Activated T-cell treated with anti-CD3 and anti-CD28 coated beads, Interleukin-2, amount 50 U/mL, for 4 hours (primary cell): ENCODE data around the gene CLPTM1L. TPM values are rescaled to one million over a fixed set of nuclear protein-coding genes. Genes with fewer than 3 reads are reported as not detected.
A peak's percentile ranks its signal among the peaks of the same experiment; 100 is the strongest.

Source experiments
- ATAC-seq, 2 donors: fragments of 200-7000 bp; cut with Tn5 transposase; one replicate each; pipeline ENCODE4 v1.10.0; 2021
- DNase-seq: peaks from one replicate; pipeline ENCODE4 v3.0.0-alpha.2; 2020
- H3K27me3 Mint-ChIP-seq: one replicate; pipeline ENCODE4 v1.8.0; 2021; ENCODE audit warnings: low read depth, mixed read lengths
- H3K36me3 Mint-ChIP-seq: one replicate; pipeline ENCODE4 v1.8.0; 2022; ENCODE audit warnings: mixed read lengths; ENCODE audit not compliant: insufficient read depth
- H3K4me1 Mint-ChIP-seq: one replicate; pipeline ENCODE4 v1.8.0; 2021; ENCODE audit warnings: low read depth, mixed read lengths
- H3K4me3 Mint-ChIP-seq: one replicate; pipeline ENCODE4 v1.8.0; 2021; ENCODE audit warnings: mild to moderate bottlenecking, moderate library complexity, mixed read lengths
- H3K9me3 Mint-ChIP-seq: one replicate; pipeline ENCODE4 v1.8.0; 2021; ENCODE audit warnings: mixed read lengths
- total RNA-seq, 3 donors: library from RNA; stranded (reverse); gene quantifications; one replicate each; pipeline ENCODE4 v1.2.1, GENCODE V29; 2021

Gene CLPTM1L
- total RNA-seq, 3 donors from 2014 or later, result 143 to 150 (median 145) TPM

DNA sequence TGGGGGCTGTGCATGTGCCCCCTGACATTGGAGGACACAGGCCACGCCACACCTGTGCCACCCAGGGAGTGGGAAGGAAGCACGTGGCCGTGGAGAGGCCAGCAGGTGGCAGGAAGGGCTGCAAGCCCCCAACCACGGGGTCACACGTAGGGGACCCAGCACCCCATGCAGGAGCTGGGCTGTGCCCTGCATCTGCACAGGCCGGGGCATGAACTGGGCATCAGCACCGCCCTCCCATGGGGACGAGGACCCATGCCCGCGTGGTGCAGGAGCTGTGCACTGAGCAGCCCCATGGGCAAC is 13.8 kb upstream of the CLPTM1L start:
- Mint-ChIP-seq H3K27me3 (peaks cover 28% of the 10 kb centered on the region), H3K4me1 (no peaks in the 10 kb centered on the region), H3K4me3 (no peak overlapping the region), H3K36me3 (no peaks in the 10 kb centered on the region), H3K9me3 (no peaks in the 10 kb centered on the region)
- DNase-seq (no peak), ATAC-seq (no peak)

DNA sequence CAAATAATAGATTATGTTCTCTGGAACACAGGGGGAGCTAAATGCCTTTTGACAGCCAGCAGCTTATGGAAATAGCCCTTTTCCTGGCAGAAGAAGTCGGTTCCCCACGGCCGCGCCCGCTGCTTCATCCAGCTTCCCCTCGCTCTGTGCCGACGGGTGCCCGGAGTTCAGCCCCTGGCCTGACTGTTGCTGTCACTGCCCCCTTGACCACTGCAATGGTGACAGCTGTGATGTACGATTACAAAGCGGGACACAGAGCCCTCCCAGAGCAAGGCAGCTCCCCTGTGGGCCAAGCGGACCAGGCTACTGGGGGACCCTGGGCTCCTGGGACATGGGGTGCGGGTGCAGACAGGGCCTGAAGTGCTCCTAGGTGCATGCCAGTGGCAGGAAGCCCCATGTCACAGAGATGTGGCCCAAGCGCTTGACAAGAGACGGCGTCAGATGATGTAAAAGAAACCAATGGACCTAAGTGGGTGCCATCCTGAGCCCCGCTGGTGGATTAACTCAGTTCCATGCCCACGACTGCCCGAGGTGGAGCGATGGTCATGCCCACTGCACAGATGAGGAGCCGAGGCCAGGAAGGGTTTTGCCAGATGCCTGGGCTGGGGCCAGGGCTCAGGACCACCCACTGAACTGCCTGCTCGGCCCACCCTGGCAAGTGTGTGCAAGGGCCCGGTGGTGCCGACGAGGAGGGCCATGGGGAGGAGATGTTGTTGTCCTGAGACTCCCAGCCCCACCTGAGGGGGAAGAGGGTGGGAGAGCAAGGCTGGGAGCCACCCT is 13.2 kb upstream of the CLPTM1L start:
- Mint-ChIP-seq H3K4me3 (no peak overlapping the region), H3K4me1 (no peaks in the 10 kb centered on the region), H3K9me3 (no peaks in the 10 kb centered on the region), H3K27me3 (peaks cover 22% of the 10 kb centered on the region), H3K36me3 (no peaks in the 10 kb centered on the region)
- ATAC-seq (no peak), DNase-seq (no peak)

DNA sequence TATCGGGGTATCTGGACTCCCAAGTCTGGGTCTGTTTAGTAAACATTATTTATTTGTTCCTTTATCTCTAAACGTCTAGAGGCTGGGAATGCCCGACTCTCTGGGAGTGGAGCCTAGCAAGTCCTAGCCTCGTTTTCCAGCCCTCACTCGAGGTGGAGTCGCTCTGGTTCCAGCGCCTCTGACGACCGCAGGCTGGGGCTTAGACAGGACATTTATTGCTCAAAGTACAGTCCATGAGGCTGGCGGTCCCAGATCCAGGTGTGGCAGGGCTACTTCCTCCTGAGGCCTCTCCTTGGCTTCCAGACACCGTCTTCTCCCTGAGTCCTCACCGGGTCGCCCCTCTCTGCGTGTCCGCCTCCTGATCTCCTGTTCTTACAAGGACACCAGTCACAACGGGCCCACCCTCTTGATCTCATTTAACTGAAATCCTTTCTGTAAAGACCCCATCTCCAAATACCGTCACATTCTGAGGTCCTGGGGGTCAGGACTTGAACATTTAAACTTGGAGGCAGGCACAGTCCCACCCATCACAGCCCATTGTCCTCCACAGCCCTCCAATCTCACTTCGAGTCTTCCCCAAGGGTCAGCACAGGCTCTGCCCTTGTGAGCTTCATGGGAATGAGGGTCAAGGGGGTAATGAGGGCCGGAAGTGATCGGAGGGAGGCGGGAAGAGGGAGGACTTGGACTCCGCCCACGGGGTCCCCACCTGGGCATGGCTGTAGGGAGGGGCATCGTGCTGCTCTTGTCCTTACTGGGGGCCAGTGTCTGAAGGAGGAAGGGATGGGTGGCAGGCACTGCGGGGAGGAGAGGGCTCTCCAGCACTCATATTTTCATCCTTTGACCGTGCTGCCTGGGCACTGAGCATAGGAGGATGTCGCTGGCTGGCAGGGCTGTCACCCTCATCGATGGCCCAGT is 12.2 kb upstream of the CLPTM1L start:
- Mint-ChIP-seq H3K36me3 (no peaks in the 10 kb centered on the region), H3K9me3 (no peaks in the 10 kb centered on the region), H3K4me3 (no peak overlapping the region), H3K4me1 (no peaks in the 10 kb centered on the region), H3K27me3 (peaks cover 18% of the 10 kb centered on the region)
- ATAC-seq (no peak), DNase-seq (no peak)

- DNase-seq (no peak), ATAC-seq (no peak)
- Mint-ChIP-seq H3K36me3 (no peaks in the 10 kb centered on the region), H3K27me3 (peaks cover 6% of the 10 kb centered on the region), H3K4me3 (no peak overlapping the region), H3K4me1 (no peaks in the 10 kb centered on the region), H3K9me3 (no peaks in the 10 kb centered on the region)
Measured at GRCh38 chr5:1354576-1354975, 9.7 kb upstream of the CLPTM1L start.

GRCh38 chr5:1352231-1353219 is 7.6 kb upstream of the CLPTM1L start:
- H3K4me3 Mint-ChIP-seq, result no peak overlapping the region
- H3K36me3 Mint-ChIP-seq, result no peaks in the 10 kb centered on the region
- H3K4me1 Mint-ChIP-seq, result no peaks in the 10 kb centered on the region
- no peaks in the 10 kb centered on the region for H3K27me3 Mint-ChIP-seq
- no peak for ATAC-seq
- H3K9me3 Mint-ChIP-seq, result no peaks in the 10 kb centered on the region
- DNase-seq, result no peak

- no peak overlapping the region for H3K4me3 Mint-ChIP-seq
- no peak for ATAC-seq
- H3K4me1 Mint-ChIP-seq, result peaks cover 2% of the 10 kb centered on the region
- DNase-seq, result no peak
- no peaks in the 10 kb centered on the region for H3K27me3 Mint-ChIP-seq
- no peaks in the 10 kb centered on the region for H3K9me3 Mint-ChIP-seq
- no peaks in the 10 kb centered on the region for H3K36me3 Mint-ChIP-seq
Measured at GRCh38 chr5:1351156-1351555, 6.3 kb upstream of the CLPTM1L start.

DNA sequence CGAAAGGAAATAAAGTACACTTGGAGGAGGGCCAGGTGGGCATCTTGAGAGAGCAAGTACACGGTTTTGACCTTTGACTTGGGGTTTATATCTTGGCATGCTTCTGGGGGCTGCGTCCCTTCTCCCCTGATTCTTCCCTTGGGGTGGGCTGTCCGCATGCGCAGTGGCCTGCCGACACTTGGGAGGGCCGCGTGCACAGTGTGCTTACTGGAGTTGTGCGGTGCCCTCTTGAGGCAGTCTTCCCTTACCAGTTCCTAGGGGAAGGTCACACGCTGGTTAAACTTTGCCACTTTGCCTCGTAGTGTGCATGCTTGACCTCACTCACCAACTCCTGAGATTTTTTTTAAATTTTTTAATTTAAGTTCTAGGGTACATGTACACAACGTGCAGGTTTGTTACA is 4.3 kb upstream of the CLPTM1L start:
- Mint-ChIP-seq H3K9me3 (no peaks in the 10 kb centered on the region), H3K4me1 (peaks cover 7% of the 10 kb centered on the region), H3K4me3 (no peak overlapping the region), H3K27me3 (no peaks in the 10 kb centered on the region), H3K36me3 (no peaks in the 10 kb centered on the region)
- no peak for ATAC-seq
- DNase-seq, result no peak

GRCh38 chr5:1348986-1349245 is 4.0 kb upstream of the CLPTM1L start:
- H3K27me3 Mint-ChIP-seq, result no peaks in the 10 kb centered on the region
- H3K4me3 Mint-ChIP-seq, result no peak overlapping the region
- peaks cover 3% of the 10 kb centered on the region for H3K36me3 Mint-ChIP-seq
- ATAC-seq (no peak), DNase-seq (no peak)
- H3K4me1 Mint-ChIP-seq, result peaks cover 10% of the 10 kb centered on the region
- H3K9me3 Mint-ChIP-seq, result no peaks in the 10 kb centered on the region

DNA sequence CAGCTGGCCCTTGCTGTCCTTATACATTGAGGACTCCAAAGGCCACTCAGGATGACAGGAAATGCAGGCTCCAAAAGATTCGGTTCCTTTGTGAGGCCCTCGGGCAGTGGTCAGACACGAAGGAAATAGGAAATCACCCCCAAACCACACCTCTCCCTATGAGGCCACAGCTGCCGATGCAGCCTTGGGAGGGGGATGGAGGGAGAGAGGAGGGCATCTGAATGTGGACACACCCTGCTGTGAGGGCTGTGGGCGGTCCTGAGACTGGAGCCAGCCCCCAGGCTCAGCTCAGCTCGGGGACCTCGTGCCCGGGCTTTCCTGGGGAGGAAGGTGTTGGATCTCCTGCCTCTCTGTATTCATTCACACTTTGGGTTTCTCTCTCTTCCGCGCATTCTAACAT is 2.7 kb upstream of the CLPTM1L start:
- ATAC-seq, result no peak
- H3K27me3 Mint-ChIP-seq, result no peaks in the 10 kb centered on the region

DNA sequence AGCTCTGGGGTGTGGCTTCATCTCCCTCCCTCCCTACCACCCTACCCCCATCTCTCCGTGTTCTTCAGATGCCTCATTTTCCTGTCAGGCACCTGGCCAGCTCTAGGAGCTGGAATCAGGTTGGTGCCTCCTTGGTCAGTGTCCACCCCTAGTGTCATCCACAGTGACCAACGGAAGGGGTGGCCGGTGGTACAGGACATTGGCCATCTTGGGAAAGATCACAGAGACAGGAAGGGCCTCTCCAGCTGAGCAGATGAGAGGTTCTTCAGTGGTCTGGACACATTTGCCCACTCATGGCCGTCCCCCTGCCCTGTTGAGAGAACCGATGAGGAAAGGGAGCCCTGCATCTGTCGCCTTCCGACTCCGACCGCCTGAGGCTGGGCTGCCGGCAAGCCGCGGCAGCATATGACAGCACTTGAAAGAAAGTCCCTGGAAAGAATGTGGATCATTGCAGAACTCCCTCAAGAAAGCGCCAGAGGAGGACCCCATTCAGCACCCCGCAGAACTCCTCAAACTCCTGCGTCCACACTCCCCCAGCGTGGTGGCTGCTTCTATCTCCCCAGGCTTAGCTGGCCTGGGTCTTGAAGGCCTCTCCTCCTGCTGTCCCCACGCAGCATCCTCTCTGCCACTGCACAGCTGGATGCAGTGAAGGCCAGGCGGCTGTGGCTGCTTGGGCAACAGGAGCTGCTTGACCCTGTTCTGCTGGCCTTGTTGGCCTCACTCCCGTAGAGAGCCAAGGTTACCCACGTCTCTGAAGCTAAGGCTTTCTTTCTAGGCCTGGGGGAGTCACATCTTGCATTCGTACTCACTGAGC is 1.9 kb upstream of the CLPTM1L start:
- no peaks in the 10 kb centered on the region for H3K27me3 Mint-ChIP-seq
- peaks cover 12% of the 10 kb centered on the region for H3K36me3 Mint-ChIP-seq
- no peak for DNase-seq
- H3K4me1 Mint-ChIP-seq, result peaks cover 21% of the 10 kb centered on the region
- H3K4me3 Mint-ChIP-seq, result peak overlapping the region; percentile 79
- no peak for ATAC-seq
- no peaks in the 10 kb centered on the region for H3K9me3 Mint-ChIP-seq

More for the DNA sequence above, 2.7 kb upstream of the CLPTM1L start:
- H3K4me1 Mint-ChIP-seq, result peaks cover 19% of the 10 kb centered on the region
- H3K4me3 Mint-ChIP-seq, result no peak overlapping the region
- no peaks in the 10 kb centered on the region for H3K9me3 Mint-ChIP-seq
- peaks cover 9% of the 10 kb centered on the region for H3K36me3 Mint-ChIP-seq
- DNase-seq, result no peak

DNA sequence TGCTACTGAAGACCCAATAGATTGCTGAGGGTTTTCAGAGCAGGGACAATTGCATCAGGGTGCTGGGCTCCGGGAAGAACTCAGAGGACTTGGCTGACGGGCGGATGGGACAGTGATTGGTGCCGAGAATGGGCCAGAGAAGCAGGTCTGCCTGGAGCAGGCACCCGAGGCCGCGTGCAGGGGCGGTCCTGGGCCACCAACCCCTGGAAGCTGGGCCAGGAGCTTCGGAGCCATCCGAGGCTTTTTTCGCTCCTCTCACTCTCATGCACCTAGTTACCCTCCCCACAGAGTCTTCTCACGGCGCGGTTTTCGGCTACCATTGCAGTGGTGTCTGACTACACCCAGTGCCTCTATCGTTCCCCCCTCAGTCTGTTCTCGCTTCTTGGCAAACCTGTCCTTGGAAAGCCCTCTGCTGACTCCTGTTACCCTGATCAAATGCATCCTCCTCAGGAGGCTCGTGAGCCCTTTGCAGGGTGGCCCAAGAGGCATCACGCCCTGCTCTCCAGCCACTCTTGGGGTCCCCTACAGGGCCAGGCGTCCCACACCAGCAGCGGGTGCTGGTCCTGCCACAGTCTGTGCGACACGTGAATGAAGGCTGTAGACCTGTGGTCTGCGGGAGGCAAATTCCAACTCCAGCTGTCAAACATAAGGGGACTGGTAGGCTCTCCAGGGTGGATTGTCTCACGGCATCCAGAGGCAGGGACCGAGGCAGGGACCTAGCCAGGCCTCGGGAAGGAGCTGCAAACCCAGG is 1.2 kb upstream of the CLPTM1L start:
- Mint-ChIP-seq H3K27me3 (no peaks in the 10 kb centered on the region), H3K36me3 (peaks cover 19% of the 10 kb centered on the region), H3K4me1 (peaks cover 28% of the 10 kb centered on the region), H3K9me3 (no peaks in the 10 kb centered on the region), H3K4me3 (peak overlapping the region; percentile 79)
- DNase-seq (no peak), ATAC-seq (no peak)

- no peak for DNase-seq
- peak; percentile 35 to 42 for ATAC-seq
- no peaks in the 10 kb centered on the region for H3K27me3 Mint-ChIP-seq
- H3K9me3 Mint-ChIP-seq, result no peaks in the 10 kb centered on the region
- peaks cover 32% of the 10 kb centered on the region for H3K4me1 Mint-ChIP-seq
- peak overlapping the region; percentile 90 for H3K4me3 Mint-ChIP-seq
- peaks cover 23% of the 10 kb centered on the region for H3K36me3 Mint-ChIP-seq
Measured at GRCh38 chr5:1343931-1344901, 683 bp downstream of the CLPTM1L start.
